K562 (cell line): ENCODE data around the gene RBM19.

ENCODE experiments used
- CEBPZ ChIP-seq: fragments of 150-350 bp; IDR thresholded peaks from 2 replicates; pipeline ENCODE4 v1.6.1; 2014; ENCODE audit warnings: low read depth, mild to moderate bottlenecking, low read length, borderline replicate concordance
- EP300 ChIP-seq: IDR thresholded peaks from 2 replicates; pipeline ENCODE4 v1.6.1; 2012; ENCODE audit warnings: low read length, improper control_type of control experiment
- MTA1 ChIP-seq: fragments of 450-650 bp; IDR thresholded peaks from 2 replicates; pipeline ENCODE4 v1.6.1; 2017; ENCODE audit warnings: borderline replicate concordance
- NR2C2 ChIP-seq, 2 experiments: fragments of 200-800 bp in 1 of 2; sonication (Bioruptor generic) in 1 of 2; sonication (generic) in 1 of 2; formaldehyde crosslinking in 1 of 2; IDR thresholded peaks; 2 replicates each; pipeline versions ENCODE4 v1.6.1 to v1.8.0; 2016 to 2022; ENCODE audit warnings: mild to moderate bottlenecking in 1 of 2, missing compliant biosample characterization in 1 of 2, missing genetic modification characterization in 1 of 2, missing genetic modification reagents in 1 of 2
- PCBP1 ChIP-seq: fragments of 200-400 bp; formaldehyde crosslinking; IDR thresholded peaks from 2 replicates; pipeline ENCODE4 v1.6.1; 2018; ENCODE audit warnings: mild to moderate bottlenecking, low read depth, low read length; ENCODE audit not compliant: poor library complexity, severe bottlenecking
- ZZZ3 ChIP-seq: fragments of 450-650 bp; IDR thresholded peaks from 2 replicates; pipeline ENCODE4 v1.6.1; 2016; ENCODE audit warnings: antibody characterized with exemption, mild to moderate bottlenecking, moderate library complexity

GRCh38 chr12:113929312-113929989 lies 36.7 kb downstream of the RBM19 start:
- TF ChIP-seq NR2C2 (CRISPR knock-in tag; IDR thresholded peaks at IDR 0.05) (no peak), NR2C2 (tag; IDR thresholded peaks at IDR 0.05) (no peak), MTA1 (no peak), PCBP1 (no peak), CEBPZ (no peak), EP300 (no peak), ZZZ3 (no peak)
